ENCODE results near the gene NME3. TPM values are rescaled to one million over a fixed set of nuclear protein-coding genes. Genes with fewer than 3 reads are reported as not detected.

The NME3 gene
- total RNA-seq, 1 experiment from 2014 or later = 49.0 TPM

DNA sequence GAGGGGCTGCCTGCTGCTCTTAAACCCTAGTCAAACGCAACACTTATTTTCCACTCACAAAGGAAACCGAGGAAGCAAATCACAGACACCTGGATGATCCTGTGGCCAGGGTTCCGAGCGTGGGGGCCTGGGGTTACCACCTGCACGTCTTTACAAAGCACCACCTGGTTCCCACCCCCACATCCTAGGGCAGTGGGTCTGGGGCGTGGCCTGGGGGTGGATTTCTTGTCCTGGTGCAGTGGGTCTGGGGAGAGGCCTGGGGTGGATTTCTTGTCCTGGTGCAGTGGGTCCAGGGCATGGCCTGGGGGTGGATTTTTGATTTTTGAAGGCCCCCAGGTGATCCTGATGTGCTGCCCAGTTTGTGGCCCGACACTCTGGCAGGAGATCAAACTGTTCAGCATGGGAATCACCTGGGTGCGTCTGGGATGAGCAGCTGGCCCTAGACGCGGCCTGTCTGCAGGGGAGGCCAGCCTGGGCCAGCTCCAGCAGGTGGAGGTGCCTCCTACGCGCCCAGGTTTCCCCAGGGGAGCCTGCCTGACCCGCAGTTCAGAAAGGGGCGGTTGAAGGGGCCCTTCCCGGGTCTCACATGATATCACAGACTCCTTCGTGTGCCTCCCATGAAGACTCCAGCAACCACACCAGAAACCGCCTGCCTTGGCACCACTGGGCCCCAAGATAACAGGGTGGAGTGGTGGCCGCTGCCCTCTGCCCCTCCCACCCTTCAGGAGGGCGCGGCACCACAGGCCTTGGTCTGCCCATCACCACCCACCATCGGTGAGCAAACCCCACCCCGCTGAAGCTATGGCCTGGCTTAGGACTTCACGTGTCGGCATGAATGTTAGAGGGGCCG lies 49.0 kb upstream of the NME3 start:
- Histone ChIP-seq H2AFZ (no peak overlapping the region), H3K4me2 (no peak overlapping the region), H3K36me3 (ENCODE audit: low read depth) (0 out of 2 replicates have a peak, but pooled peaks cover 6% of the 10 kb centered on the region), H3K79me2 (ENCODE audit: low read depth) (peaks cover under 1% of the 10 kb centered on the region; the same call in 1 of the 2 replicates), H3F3A (ENCODE audit: insufficient read depth, low read depth) (peaks cover 11% of the 10 kb centered on the region; the same call in 1 of the 2 replicates), H3K9me3 (ENCODE audit: insufficient read depth, low read depth) (no peaks in the 10 kb centered on the region), H3K9me2 (ENCODE audit: insufficient read depth) (no peaks in the 10 kb centered on the region), H4K20me1 (ENCODE audit: insufficient read depth) (no peaks in the 10 kb centered on the region), H3K4me3 (no peak overlapping the region), H3K27ac (no peak overlapping the region), H3K27me3 (ENCODE audit: insufficient read depth, low read depth) (no peaks in the 10 kb centered on the region), H3K4me1 (replicated peaks; ENCODE audit: insufficient read depth) (peaks cover under 1% of the 10 kb centered on the region; the same call in 1 of the 2 replicates)
- POLR2A ChIA-PET (ENCODE audit: unreplicated experiment) = no interaction called here
- BruUV-seq (replicated peaks) = no TSS peak
- TF ChIP-seq, protein P1, sequence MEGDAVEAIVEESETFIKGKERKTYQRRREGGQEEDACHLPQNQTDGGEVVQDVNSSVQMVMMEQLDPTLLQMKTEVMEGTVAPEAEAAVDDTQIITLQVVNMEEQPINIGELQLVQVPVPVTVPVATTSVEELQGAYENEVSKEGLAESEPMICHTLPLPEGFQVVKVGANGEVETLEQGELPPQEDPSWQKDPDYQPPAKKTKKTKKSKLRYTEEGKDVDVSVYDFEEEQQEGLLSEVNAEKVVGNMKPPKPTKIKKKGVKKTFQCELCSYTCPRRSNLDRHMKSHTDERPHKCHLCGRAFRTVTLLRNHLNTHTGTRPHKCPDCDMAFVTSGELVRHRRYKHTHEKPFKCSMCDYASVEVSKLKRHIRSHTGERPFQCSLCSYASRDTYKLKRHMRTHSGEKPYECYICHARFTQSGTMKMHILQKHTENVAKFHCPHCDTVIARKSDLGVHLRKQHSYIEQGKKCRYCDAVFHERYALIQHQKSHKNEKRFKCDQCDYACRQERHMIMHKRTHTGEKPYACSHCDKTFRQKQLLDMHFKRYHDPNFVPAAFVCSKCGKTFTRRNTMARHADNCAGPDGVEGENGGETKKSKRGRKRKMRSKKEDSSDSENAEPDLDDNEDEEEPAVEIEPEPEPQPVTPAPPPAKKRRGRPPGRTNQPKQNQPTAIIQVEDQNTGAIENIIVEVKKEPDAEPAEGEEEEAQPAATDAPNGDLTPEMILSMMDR (conservative IDR thresholded peaks at IDR 0.05) = no peak
- no peak for TF ChIP-seq EZH2 (IDR thresholded peaks at IDR 0.05; ENCODE audit: low read depth)
- no peak for DNase-seq
- intact Hi-C loops (cut with micrococcal nuclease; ENCODE audit: unreplicated experiment) = no loop called here
- CTCF ChIA-PET = interaction anchor here (0.6 kb wide), 1 partner anchor 43 kb away, joined by 6 read pairs; no protein-coding TSS in a partner anchor

DNA sequence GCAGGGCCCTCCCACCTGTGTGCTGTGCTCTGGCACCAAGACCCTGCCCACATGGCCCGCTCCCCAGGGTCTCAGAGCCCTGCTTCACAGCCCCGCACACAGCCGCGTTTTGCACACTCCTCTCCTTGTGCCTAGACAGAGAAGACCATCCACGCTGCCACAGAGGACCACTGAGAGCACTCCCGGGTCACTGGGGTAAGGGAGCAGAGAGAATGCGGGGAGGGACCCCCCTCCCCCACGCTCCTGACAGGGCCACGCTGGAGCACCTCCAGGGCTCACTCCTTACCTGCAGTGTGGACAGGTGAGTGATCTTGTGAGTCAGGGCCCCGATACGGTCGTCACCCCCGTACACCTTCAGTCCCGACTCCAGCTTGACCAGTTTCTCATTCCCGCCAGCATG lies 48.3 kb upstream of the NME3 start:
- no TSS peak for BruUV-seq (replicated peaks)
- Histone ChIP-seq H3K27me3 (ENCODE audit: insufficient read depth, low read depth) (no peaks in the 10 kb centered on the region), H3K4me1 (replicated peaks; ENCODE audit: insufficient read depth) (no peaks in the 10 kb centered on the region), H3F3A (ENCODE audit: insufficient read depth, low read depth) (peaks cover 11% of the 10 kb centered on the region; the same call in 1 of the 2 replicates), H3K79me2 (ENCODE audit: low read depth) (no peaks in the 10 kb centered on the region), H3K9me3 (ENCODE audit: insufficient read depth, low read depth) (no peaks in the 10 kb centered on the region), H3K9me2 (ENCODE audit: insufficient read depth) (no peaks in the 10 kb centered on the region), H3K36me3 (ENCODE audit: low read depth) (0 out of 2 replicates have a peak, but pooled peaks cover 6% of the 10 kb centered on the region), H3K27ac (no peak overlapping the region), H3K4me2 (no peak overlapping the region), H3K4me3 (no peak overlapping the region), H2AFZ (no peak overlapping the region), H4K20me1 (ENCODE audit: insufficient read depth) (no peaks in the 10 kb centered on the region)
- no peak for DNase-seq
- intact Hi-C loops (cut with micrococcal nuclease; ENCODE audit: unreplicated experiment) = no loop called here
- POLR2A ChIA-PET (ENCODE audit: unreplicated experiment) = no interaction called here
- CTCF ChIA-PET = no interaction called here
- TF ChIP-seq, protein P1 (conservative IDR thresholded peaks at IDR 0.05) = no peak
- TF ChIP-seq EZH2 (IDR thresholded peaks at IDR 0.05; ENCODE audit: low read depth) = no peak

DNA sequence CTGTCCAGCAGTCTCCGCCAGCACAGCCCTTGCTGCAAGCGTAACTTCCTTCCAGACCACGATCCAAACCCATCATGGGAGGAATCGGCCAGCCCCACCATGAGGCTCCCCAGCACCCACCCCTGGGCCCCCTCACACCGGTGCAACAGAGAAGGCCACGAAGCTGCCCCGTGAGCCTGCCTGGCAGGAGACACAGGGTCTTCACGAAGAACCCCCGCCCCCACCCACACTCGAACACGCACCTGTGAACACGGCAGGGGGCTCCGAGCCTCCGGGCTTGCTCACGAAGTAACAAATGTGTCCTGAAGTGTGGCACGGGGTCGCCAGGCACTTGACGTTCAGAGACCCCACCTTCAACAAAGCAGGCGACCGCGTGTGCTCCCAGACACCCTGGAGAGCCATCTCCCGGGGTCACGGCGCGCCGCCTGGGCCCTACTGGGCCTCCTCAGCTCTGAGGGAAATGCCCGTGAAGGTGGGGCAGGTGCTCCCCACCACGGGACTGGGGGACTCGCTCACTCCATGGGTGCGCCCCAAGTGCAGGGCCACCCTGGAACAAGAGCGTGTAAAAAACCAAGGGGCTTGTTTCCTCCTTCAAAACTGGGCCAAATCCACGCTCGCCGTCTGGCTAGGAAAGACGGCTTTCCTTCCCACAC lies 47.7 kb upstream of the NME3 start:
- Histone ChIP-seq H3K4me1 (replicated peaks; ENCODE audit: insufficient read depth) (no peaks in the 10 kb centered on the region), H3K27me3 (ENCODE audit: insufficient read depth, low read depth) (no peaks in the 10 kb centered on the region), H3K79me2 (ENCODE audit: low read depth) (no peaks in the 10 kb centered on the region), H3K4me3 (no peak overlapping the region), H2AFZ (no peak overlapping the region), H3F3A (ENCODE audit: insufficient read depth, low read depth) (peaks cover 6% of the 10 kb centered on the region; the same call in 1 of the 2 replicates), H3K4me2 (no peak overlapping the region), H3K36me3 (ENCODE audit: low read depth) (0 out of 2 replicates have a peak, but pooled peaks cover 6% of the 10 kb centered on the region), H3K9me2 (ENCODE audit: insufficient read depth) (no peaks in the 10 kb centered on the region), H3K9me3 (ENCODE audit: insufficient read depth, low read depth) (no peaks in the 10 kb centered on the region), H3K27ac (no peak overlapping the region), H4K20me1 (ENCODE audit: insufficient read depth) (no peaks in the 10 kb centered on the region)
- intact Hi-C loops (cut with micrococcal nuclease; ENCODE audit: unreplicated experiment) = no loop called here
- CTCF ChIA-PET = no interaction called here
- POLR2A ChIA-PET (ENCODE audit: unreplicated experiment) = no interaction called here
- no peak for TF ChIP-seq EZH2 (IDR thresholded peaks at IDR 0.05; ENCODE audit: low read depth)
- TF ChIP-seq, protein P1 (conservative IDR thresholded peaks at IDR 0.05) = no peak
- DNase-seq = no peak
- no TSS peak for BruUV-seq (replicated peaks)
